ENCODE data around the gene MADD.
"Not testable (repeated sequence)": the region's sequence is repeated elsewhere in the genome, so short reads cannot be mapped to it uniquely, and the experiment has no call there.

Gene MADD

DNA sequence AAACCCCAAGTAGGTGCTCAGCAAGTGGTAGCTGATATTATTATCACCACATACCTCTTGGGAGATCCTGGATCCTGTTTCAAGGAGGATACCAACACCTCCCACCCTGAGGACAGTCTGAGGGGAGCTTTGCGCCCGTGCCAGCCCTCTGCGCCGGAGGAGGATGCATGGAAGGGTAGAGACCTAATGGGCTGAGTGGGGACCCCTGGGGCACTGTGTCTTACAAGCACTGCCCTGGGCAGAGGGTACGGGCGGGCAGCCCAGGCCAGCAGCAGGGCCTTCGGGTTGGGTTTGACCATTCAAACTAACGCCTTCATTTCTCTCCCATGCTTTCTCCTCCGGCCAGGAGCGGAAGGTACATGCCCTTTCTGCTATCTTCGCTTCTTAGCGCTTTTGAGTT, 56.3 kb downstream of the MADD start:
- no peak for DNase-seq

DNA sequence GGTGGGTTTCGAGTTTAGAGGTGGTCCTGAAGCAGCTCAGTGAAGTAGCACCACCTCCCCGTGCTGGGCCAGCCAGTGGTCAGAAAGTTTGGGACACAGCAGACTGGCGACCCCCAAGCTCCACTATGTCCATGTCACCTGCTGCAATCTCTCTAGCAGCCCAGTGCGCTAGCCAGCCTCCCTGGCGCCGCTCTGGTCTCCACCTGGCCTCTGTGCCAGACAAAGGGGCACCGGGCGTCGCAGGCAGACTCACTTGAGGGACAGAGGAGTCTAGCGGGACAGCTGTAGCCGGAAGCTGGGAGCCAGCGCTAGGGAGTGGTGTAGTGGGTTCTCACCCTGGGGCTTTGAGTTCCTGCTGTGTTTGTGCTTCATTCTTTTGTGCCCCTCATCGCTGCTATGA, 57.1 kb downstream of the MADD start:
- DNase-seq = no peak

GRCh38 chr11:47327949-47328348, 58.0 kb downstream of the MADD start:
- DNase-seq = no peak

DNA sequence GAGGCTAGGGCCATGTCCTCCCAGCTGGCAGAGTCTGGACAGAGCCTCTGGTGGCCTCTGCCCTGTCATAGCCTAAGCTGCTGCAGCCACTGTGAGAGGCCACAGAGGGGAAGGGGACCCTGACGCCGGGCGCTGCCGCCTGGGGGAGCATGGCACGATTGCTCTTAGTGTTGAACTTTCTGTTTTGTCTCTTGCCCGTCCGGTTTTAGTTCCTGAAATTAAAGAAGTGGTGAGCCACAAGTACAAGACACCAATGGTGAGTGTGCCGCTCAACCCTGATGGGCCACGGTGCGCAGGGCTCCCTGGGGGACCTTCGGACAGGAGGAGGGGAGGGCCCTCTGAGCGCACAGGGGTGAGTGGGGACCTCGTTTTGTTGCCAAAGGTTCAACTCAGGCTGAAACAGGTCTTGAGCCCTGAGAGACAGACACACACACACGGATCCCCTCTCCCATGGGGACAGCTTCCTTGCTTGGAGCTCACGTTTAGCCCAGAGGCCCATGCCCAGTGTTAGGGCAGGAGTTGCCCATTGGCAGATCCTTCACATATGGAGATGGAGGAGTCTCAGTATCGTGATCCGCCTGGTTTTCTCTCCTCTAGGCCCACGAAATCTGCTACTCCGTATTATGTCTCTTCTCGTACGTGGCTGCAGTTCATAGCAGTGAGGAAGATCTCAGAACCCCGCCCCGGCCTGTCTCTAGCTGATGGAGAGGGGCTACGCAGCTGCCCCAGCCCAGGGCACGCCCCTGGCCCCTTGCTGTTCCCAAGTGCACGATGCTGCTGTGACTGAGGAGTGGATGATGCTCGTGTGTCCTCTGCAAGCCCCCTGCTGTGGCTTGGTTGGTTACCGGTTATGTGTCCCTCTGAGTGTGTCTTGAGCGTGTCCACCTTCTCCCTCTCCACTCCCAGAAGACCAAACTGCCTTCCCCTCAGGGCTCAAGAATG, 58.8 kb downstream of the MADD start:
- no peak for DNase-seq

- no peak for DNase-seq
These were observed 59.6 kb downstream of the MADD start for GRCh38 chr11:47329431-47329986.

- no peak for DNase-seq
These were observed 60.3 kb downstream of the MADD start for GRCh38 chr11:47329987-47330931.

- DNase-seq = no peak
These were observed 61.7 kb downstream of the MADD start for GRCh38 chr11:47331454-47332302.

DNA sequence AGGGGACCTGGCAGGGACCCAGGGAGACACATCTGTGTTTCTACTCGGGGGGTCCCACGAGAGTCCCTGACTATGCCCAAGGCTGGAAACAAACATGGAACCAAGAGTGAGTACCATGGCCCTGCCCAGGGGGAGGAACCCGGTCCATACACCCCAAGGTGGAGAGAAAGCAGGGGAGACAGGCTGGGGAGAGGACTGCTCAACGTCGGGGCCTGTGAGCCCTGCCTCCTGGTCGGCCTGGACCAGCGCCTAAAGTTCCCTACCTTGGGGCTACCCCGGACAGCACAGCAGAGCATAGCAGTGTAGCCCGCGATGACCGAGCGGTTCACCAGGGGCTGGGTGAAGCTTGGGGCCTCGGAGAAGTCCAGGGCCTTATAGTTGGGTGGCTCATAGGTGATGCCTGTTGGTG, 62.4 kb downstream of the MADD start:
- no peak for DNase-seq

GRCh38 chr11:47332791-47333525, 63.0 kb downstream of the MADD start:
- DNase-seq = no peak

DNA sequence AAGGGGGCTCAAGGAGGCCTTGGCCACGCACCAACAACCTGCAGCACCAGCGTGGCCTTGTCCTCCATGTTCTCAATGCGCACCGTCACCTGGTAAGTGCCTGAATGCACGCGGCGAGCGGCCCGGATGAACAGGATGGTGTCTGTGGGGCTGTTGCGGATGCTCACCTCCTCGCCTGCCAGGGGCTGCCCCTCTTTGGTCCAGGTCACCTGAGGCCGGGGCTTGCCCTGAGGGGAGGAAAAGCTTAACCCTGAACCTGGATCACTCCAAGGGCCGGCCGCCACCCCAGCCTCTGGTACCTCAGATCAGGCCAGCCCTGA, 63.6 kb downstream of the MADD start:
- no peak for DNase-seq

- DNase-seq = no peak
These were observed 64.0 kb downstream of the MADD start for GRCh38 chr11:47333886-47334443.

DNA sequence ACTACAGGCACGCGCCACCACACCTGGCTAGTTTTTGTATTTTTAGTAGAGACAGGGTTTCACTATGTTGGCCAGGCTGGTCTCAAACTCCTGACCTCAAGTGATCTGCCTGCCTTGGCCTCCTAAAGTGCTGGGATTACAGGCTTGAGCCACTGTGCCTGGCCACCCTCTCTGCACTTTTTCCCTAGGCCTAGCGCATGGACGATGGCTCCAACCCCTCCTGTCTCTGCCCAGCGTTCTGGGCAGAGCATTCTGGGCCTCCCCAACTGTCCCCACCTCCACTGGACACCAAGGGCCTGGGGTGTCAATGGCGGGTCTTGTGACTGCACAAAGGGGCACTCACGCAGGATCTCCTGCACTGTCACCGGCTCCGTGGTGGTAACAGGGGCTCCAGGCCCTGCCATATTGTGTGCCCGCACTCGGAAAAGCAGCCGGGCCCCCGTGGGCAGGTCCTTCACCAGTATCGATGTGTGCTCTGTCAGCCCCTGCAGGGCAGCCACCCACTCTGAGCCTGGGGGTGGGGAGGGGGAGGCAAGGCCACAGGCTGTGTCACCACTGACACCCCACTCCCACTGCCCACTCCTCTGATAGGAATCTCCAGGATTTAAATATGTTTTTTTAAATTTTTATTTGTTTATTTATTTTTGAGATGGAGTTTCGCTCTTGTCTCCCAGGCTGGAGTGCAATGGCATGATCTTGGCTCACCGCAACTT, 64.9 kb downstream of the MADD start:
- DNase-seq = not testable (repeated sequence)

DNA sequence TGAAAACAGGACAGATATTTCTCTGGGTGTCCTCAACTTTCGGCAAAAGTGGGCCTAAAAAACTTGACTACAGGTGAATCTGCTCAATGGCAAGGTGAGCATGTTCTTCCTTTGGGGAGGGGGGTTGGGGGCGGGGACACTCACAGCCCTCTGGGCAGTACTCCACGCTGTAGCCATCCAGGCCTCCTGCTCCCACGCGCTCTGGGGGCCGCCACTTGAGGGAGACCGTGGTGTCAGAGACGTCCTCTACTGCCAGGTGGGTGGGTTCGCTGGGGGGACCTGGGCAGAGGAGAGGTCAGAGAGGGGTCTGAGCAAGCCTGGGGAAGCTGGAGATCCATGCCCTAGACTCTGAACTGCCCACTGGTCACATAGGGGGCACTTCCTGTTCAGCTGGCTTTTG, 65.8 kb downstream of the MADD start:
- DNase-seq = no peak

DNA sequence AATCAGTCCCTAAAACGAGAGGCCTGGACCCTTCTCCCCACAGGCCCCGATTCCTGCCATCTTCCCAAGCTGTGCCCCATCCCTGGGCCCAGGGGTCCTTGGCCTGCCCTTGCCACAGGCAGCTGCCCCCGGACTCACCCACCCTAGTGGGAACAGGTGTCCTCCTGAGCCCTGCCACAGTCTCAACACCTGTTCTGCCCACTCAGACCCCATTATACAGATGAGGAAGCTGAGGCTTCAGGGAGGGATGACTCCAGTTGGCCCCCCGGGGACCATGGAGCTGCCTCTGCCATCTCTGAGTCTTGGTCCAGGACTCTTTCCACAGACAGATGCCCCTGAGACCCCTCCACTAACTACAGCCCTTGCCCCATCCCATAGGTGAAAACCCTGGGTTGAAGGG, 66.7 kb downstream of the MADD start:
- DNase-seq = no peak

DNA sequence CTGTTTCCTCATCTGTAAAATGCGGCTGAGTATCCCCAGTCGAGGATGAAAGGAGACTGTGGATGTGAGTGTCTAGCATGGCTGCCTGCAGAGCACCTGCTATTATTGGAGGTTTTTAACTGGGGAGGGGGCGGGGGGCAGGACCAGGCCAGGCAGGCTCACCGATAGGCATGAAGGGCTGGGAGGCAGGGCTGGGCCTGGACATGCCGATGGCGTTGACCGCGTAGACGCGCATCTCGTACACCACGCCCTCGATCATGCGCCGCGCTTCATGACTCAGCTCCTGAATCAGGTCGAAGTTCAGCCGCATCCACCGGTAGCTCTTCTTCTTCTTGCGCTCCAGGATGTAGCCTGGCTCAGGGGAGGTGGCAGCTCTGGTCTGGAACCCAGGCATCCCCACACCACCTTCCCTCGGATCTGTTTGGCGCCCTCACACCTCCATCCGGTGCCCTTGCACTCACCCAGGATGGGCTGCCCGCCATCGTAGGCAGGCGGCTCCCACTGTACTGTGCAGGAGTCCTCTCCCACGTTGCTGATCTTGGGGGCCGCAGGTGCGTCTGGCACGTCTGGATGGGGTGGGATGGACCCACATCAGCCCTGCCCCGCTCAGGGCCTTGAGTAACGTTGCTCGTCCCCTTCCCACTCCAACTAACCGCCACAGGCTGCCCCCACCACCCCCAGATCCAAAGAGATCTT, 67.4 kb downstream of the MADD start:
- DNase-seq = no peak

- DNase-seq = no peak
These were observed 68.7 kb downstream of the MADD start for GRCh38 chr11:47338396-47339241.

GRCh38 chr11:47340010-47340409, 70.1 kb downstream of the MADD start:
- no peak for DNase-seq

- no peak for DNase-seq
These were observed 71.2 kb downstream of the MADD start for GRCh38 chr11:47340980-47341775.
